ENCODE data around the gene CFTR. TPM values are rescaled to one million over a fixed set of nuclear protein-coding genes. Genes with fewer than 3 reads are reported as not detected.

CFTR gene
- total RNA-seq, 3 donors from 2014 or later (not counting 1 experiment from before 2014, with no cell fraction given): not detected

GRCh38 chr7:117688126-117688525 lies 208.3 kb downstream of the CFTR start:
- H3K27me3 Mint-ChIP-seq (ENCODE audit: low read depth in 2 of 2): no peaks in the 10 kb centered on the region
- Histone ChIP-seq H3K27me3 (ENCODE audit: control insufficient read depth, insufficient read depth, low read length) (no peaks in the 10 kb centered on the region), H3K36me3 (ENCODE audit: control insufficient read depth, insufficient read depth, low read length) (no peaks in the 10 kb centered on the region), H3K4me1 (ENCODE audit: control insufficient read depth, insufficient read depth, low read length) (no peaks in the 10 kb centered on the region), H3K4me3 (ENCODE audit: low read length) (no peak overlapping the region), H3K27ac (ENCODE audit: low read length) (no peak overlapping the region), H3K9me3 (ENCODE audit: control insufficient read depth, insufficient read depth, low read length) (no peaks in the 10 kb centered on the region)
- no peak overlapping the region for H3K27ac Mint-ChIP-seq
- no peak for TF ChIP-seq CTCF (IDR thresholded peaks at IDR 0.05)
- WGBS (ENCODE audit: insufficient coverage): 93% methylated on average over 2 of the region's 2 CpGs
- DNase-seq (no peak), ATAC-seq (no peak)
- peaks cover 6 to 15% of the 10 kb centered on the region in 2 donors for H3K9me3 Mint-ChIP-seq
- intact Hi-C loops (cut with micrococcal nuclease): no loop called here
- no peaks in the 10 kb centered on the region for H3K4me1 Mint-ChIP-seq
- no peak overlapping the region for H3K4me3 Mint-ChIP-seq
- H3K36me3 Mint-ChIP-seq: no peaks in the 10 kb centered on the region

GRCh38 chr7:117689406-117689805 lies 209.6 kb downstream of the CFTR start:
- Mint-ChIP-seq H3K4me3 (no peak overlapping the region), H3K27ac (no peak overlapping the region), H3K27me3 (ENCODE audit: low read depth in 2 of 2) (no peaks in the 10 kb centered on the region), H3K4me1 (no peaks in the 10 kb centered on the region), H3K36me3 (no peaks in the 10 kb centered on the region), H3K9me3 (peaks cover 8 to 20% of the 10 kb centered on the region in 2 donors)
- no peak for DNase-seq
- no peak for TF ChIP-seq CTCF (IDR thresholded peaks at IDR 0.05)
- no peak for ATAC-seq
- intact Hi-C loops (cut with micrococcal nuclease): no loop called here
- H3K4me1 ChIP-seq (ENCODE audit: control insufficient read depth, insufficient read depth, low read length): no peaks in the 10 kb centered on the region
- H3K9me3 ChIP-seq (ENCODE audit: control insufficient read depth, insufficient read depth, low read length): no peaks in the 10 kb centered on the region
- H3K27ac ChIP-seq (ENCODE audit: low read length): no peak overlapping the region
- H3K36me3 ChIP-seq (ENCODE audit: control insufficient read depth, insufficient read depth, low read length): no peaks in the 10 kb centered on the region
- H3K4me3 ChIP-seq (ENCODE audit: low read length): no peak overlapping the region
- H3K27me3 ChIP-seq (ENCODE audit: control insufficient read depth, insufficient read depth, low read length): no peaks in the 10 kb centered on the region

GRCh38 chr7:117690147-117690546 lies 210.3 kb downstream of the CFTR start:
- Mint-ChIP-seq H3K9me3 (peaks cover 11 to 21% of the 10 kb centered on the region in 2 donors), H3K4me3 (no peak overlapping the region), H3K4me1 (no peaks in the 10 kb centered on the region), H3K27me3 (ENCODE audit: low read depth in 2 of 2) (no peaks in the 10 kb centered on the region), H3K27ac (no peak overlapping the region), H3K36me3 (no peaks in the 10 kb centered on the region)
- no peaks in the 10 kb centered on the region for H3K4me1 ChIP-seq (ENCODE audit: control insufficient read depth, insufficient read depth, low read length)
- no peaks in the 10 kb centered on the region for H3K27me3 ChIP-seq (ENCODE audit: control insufficient read depth, insufficient read depth, low read length)
- TF ChIP-seq CTCF (IDR thresholded peaks at IDR 0.05): no peak
- intact Hi-C loops (cut with micrococcal nuclease): no loop called here
- WGBS (ENCODE audit: insufficient coverage): 100% methylated on average over 1 of the region's 3 CpGs
- DNase-seq: no peak
- no peaks in the 10 kb centered on the region for H3K9me3 ChIP-seq (ENCODE audit: control insufficient read depth, insufficient read depth, low read length)
- no peaks in the 10 kb centered on the region for H3K36me3 ChIP-seq (ENCODE audit: control insufficient read depth, insufficient read depth, low read length)
- H3K4me3 ChIP-seq (ENCODE audit: low read length): no peak overlapping the region
- H3K27ac ChIP-seq (ENCODE audit: low read length): no peak overlapping the region
- no peak for ATAC-seq

- 90% methylated on average over 7 of the region's 7 CpGs for WGBS (ENCODE audit: insufficient coverage)
- intact Hi-C loops (cut with micrococcal nuclease): no loop called here
Measured at GRCh38 chr7:117692338-117692737, 212.5 kb downstream of the CFTR start.

More at GRCh38 chr7:117692338-117692737, 212.5 kb downstream of the CFTR start:
- Histone ChIP-seq H3K36me3 (ENCODE audit: control insufficient read depth, insufficient read depth, low read length) (no peaks in the 10 kb centered on the region), H3K9me3 (ENCODE audit: control insufficient read depth, insufficient read depth, low read length) (no peaks in the 10 kb centered on the region), H3K27me3 (ENCODE audit: control insufficient read depth, insufficient read depth, low read length) (no peaks in the 10 kb centered on the region), H3K4me1 (ENCODE audit: control insufficient read depth, insufficient read depth, low read length) (no peaks in the 10 kb centered on the region), H3K4me3 (ENCODE audit: low read length) (no peak overlapping the region), H3K27ac (ENCODE audit: low read length) (no peak overlapping the region)
- no peak for TF ChIP-seq CTCF (IDR thresholded peaks at IDR 0.05)
- ATAC-seq (no peak), DNase-seq (no peak)
- Mint-ChIP-seq H3K4me1 (no peaks in the 10 kb centered on the region), H3K9me3 (peaks cover 12 to 22% of the 10 kb centered on the region in 2 donors), H3K36me3 (no peaks in the 10 kb centered on the region), H3K4me3 (no peak overlapping the region), H3K27me3 (ENCODE audit: low read depth in 2 of 2) (no peaks in the 10 kb centered on the region), H3K27ac (no peak overlapping the region)

Measured in natural killer cell (primary cell).